Measurements from ENCODE around the gene ZNF155.

GRCh38 chr19:43984687-43985000 is 656 bp downstream of the ZNF155 start:
- TF ChIP-seq CTCF (IDR thresholded peaks at IDR 0.05) (no peak), EP300 (IDR thresholded peaks at IDR 0.05) (no peak)

Data from sigmoid colon (tissue), 4 donors.